Liver (tissue), 9 donors: ENCODE results near the gene CEP68. TPM values are rescaled to one million over a fixed set of nuclear protein-coding genes. Genes with fewer than 3 reads are reported as not detected.

Experiments used
- DNase-seq: peaks from one replicate; pipeline ENCODE4 v3.0.0-alpha.2; 2017; ENCODE audit warnings: low spot score
- H3K27ac ChIP-seq, 2 donors: one replicate each; pipeline ENCODE4 v1.7.0; 2013; ENCODE audit warnings: inconsistent platforms in 2 of 2, low read length in 2 of 2, control low read depth in 1 of 2, low read depth in 1 of 2, mild to moderate bottlenecking in 1 of 2
- H3K27me3 ChIP-seq, 4 donors: one replicate each; pipeline versions ENCODE4 v1.6.1 to v1.7.0; 2013; ENCODE audit warnings: low read length in 3 of 4, inconsistent platforms in 1 of 4, mild to moderate bottlenecking in 1 of 4, moderate library complexity in 1 of 4; ENCODE audit not compliant: control insufficient read depth in 4 of 4, insufficient read depth in 4 of 4
- H3K36me3 ChIP-seq, 4 donors: one replicate each; pipeline versions ENCODE4 v1.6.1 to v1.7.0; 2013; ENCODE audit warnings: low read length in 3 of 4, mild to moderate bottlenecking in 3 of 4, low read depth in 1 of 4, moderate library complexity in 1 of 4; ENCODE audit not compliant: control insufficient read depth in 4 of 4, insufficient read depth in 3 of 4
- H3K4me1 ChIP-seq, 4 donors: one replicate each; pipeline versions ENCODE4 v1.6.1 to v1.7.0; 2013; ENCODE audit warnings: low read length in 3 of 4, mild to moderate bottlenecking in 3 of 4, moderate library complexity in 1 of 4; ENCODE audit not compliant: control insufficient read depth in 4 of 4, insufficient read depth in 4 of 4
- H3K4me3 ChIP-seq, 3 donors: one replicate each; pipeline versions ENCODE4 v1.6.1 to v1.7.0; 2013; ENCODE audit warnings: low read length in 3 of 3, control low read depth in 1 of 3, low read depth in 1 of 3, mild to moderate bottlenecking in 1 of 3
- H3K9ac ChIP-seq, 2 donors: one replicate each; pipeline ENCODE4 v1.7.0; 2013; ENCODE audit warnings: low read length in 2 of 2, mild to moderate bottlenecking in 2 of 2, moderate library complexity in 2 of 2, control low read depth in 1 of 2, low read depth in 1 of 2
- H3K9me3 ChIP-seq, 4 donors: one replicate each; pipeline versions ENCODE4 v1.6.1 to v1.7.0; 2013; ENCODE audit warnings: low read length in 3 of 4; ENCODE audit not compliant: control insufficient read depth in 4 of 4
- ATF3 ChIP-seq: IDR thresholded peaks from 2 replicates; pipeline ENCODE4 v1.6.1; 2016; ENCODE audit warnings: antibody characterized with exemption
- EGR1 ChIP-seq, 2 donors: IDR thresholded peaks; 2 replicates each; pipeline ENCODE4 v1.6.1; 2016 to 2018; ENCODE audit warnings: antibody characterized with exemption in 2 of 2, low read depth in 2 of 2
- FOXA1 ChIP-seq: IDR thresholded peaks from 2 replicates; pipeline ENCODE4 v1.6.1; 2016; ENCODE audit warnings: antibody characterized with exemption
- FOXA2 ChIP-seq: IDR thresholded peaks from 2 replicates; pipeline ENCODE4 v1.6.1; 2016; ENCODE audit warnings: antibody characterized with exemption
- GABPA ChIP-seq, 2 donors: IDR thresholded peaks in 1 of 2; conservative IDR thresholded peaks in 1 of 2; 2 replicates each; pipeline ENCODE4 v1.6.1; 2016; ENCODE audit warnings: antibody characterized with exemption in 2 of 2, mild to moderate bottlenecking in 1 of 2, moderate library complexity in 1 of 2
- HNF4A ChIP-seq, 2 donors: conservative IDR thresholded peaks; 2 replicates each; pipeline ENCODE4 v1.6.1; 2016; ENCODE audit warnings: antibody characterized with exemption in 2 of 2, mild to moderate bottlenecking in 2 of 2
- HNF4G ChIP-seq: IDR thresholded peaks from 2 replicates; pipeline ENCODE4 v1.6.1; 2016; ENCODE audit warnings: antibody characterized with exemption
- JUND ChIP-seq, 2 donors: IDR thresholded peaks; 2 replicates each; pipeline ENCODE4 v1.6.1; 2016; ENCODE audit warnings: antibody characterized with exemption in 2 of 2
- MAX ChIP-seq: IDR thresholded peaks from 2 replicates; pipeline ENCODE4 v1.6.1; 2016; ENCODE audit warnings: antibody characterized with exemption
- NR2F2 ChIP-seq: IDR thresholded peaks from 2 replicates; pipeline ENCODE4 v1.6.1; 2016; ENCODE audit warnings: antibody characterized with exemption
- RAD21 ChIP-seq, 2 donors: IDR thresholded peaks; 2 replicates each; pipeline ENCODE4 v1.6.1; 2016; ENCODE audit warnings: antibody characterized with exemption in 2 of 2, mild to moderate bottlenecking in 2 of 2
- REST ChIP-seq: IDR thresholded peaks from 2 replicates; pipeline ENCODE4 v1.6.1; 2016; ENCODE audit warnings: antibody characterized with exemption, mild to moderate bottlenecking
- RXRA ChIP-seq, 2 donors: IDR thresholded peaks; 2 replicates each; pipeline ENCODE4 v1.6.1; 2017 to 2018; ENCODE audit warnings: antibody characterized with exemption in 2 of 2, mild to moderate bottlenecking in 1 of 2
- SP1 ChIP-seq: IDR thresholded peaks from 2 replicates; pipeline ENCODE4 v1.6.1; 2018; ENCODE audit warnings: antibody characterized with exemption, mild to moderate bottlenecking
- TAF1 ChIP-seq: conservative IDR thresholded peaks from 2 replicates; pipeline ENCODE4 v1.6.1; 2016; ENCODE audit warnings: antibody characterized with exemption, mild to moderate bottlenecking
- YY1 ChIP-seq: IDR thresholded peaks from 2 replicates; pipeline ENCODE4 v1.6.1; 2016; ENCODE audit warnings: antibody characterized with exemption, mild to moderate bottlenecking
- WGBS: extraction: QIAGEN DNeasy Blood & Tissue Kit; methylation state at CpG from one replicate; pipeline ENCODE4 v1.1.7; 2013; 5-methylcytosine and 5-hydroxymethylcytosine counted together
- polyA plus RNA-seq, 2 donors: library from polyadenylated mRNA; stranded (reverse) in 1 of 2; unstranded in 1 of 2; fragments of 200-250 nt in 1 of 2; fragments of >200 nt in 1 of 2; fragmentation: Nextera tagmentation in 1 of 2; extraction: Ambion mirVana in 1 of 2; gene quantifications; one replicate each; pipeline versions ENCODE4 v1.2.1 to v1.2.3, GENCODE V29; 2013 to 2015
- total RNA-seq, 2 donors: library from RNA; depleted of rRNA; stranded (reverse); fragments of >200 nt; gene quantifications; one replicate each; pipeline ENCODE4 v1.2.3, GENCODE V29; 2014
- TF ChIP-seq, protein P1 (sequence below): fragments of 150-350 bp; IDR thresholded peaks from 2 replicates; pipeline ENCODE4 v1.5.1; 2017; ENCODE audit warnings: improper control_type of control experiment, low read depth, low read length; ENCODE audit not compliant: missing input control
- TF ChIP-seq, protein P2 (sequence below): IDR thresholded peaks from 2 replicates; pipeline ENCODE4 v1.6.1; 2016; ENCODE audit warnings: antibody characterized with exemption
- donor health status: healthy.
- donor health status: healthy.
- donor health status: healthy.
- donor health status: healthy.
- donor health status: healthy.

CEP68 gene
- total and polyA plus RNA-seq, 4 donors = 2.1 to 5.8 (median 4.1) TPM

- H3K27ac ChIP-seq = peak overlapping the region; percentile 27 to 68
- peaks cover 18 to 34% (median 22%) of the 10 kb centered on the region in 4 donors for H3K4me1 ChIP-seq
- no peaks in the 10 kb centered on the region for H3K27me3 ChIP-seq
- H3K9ac ChIP-seq = no peak overlapping the region
- DNase-seq = no peak
- H3K4me3 ChIP-seq = no peak overlapping the region
- no peak for TF ChIP-seq FOXA2
- TF ChIP-seq HNF4G = no peak
- TF ChIP-seq NR2F2 = no peak
- TF ChIP-seq FOXA1 = no peak
- TF ChIP-seq, protein P1, sequence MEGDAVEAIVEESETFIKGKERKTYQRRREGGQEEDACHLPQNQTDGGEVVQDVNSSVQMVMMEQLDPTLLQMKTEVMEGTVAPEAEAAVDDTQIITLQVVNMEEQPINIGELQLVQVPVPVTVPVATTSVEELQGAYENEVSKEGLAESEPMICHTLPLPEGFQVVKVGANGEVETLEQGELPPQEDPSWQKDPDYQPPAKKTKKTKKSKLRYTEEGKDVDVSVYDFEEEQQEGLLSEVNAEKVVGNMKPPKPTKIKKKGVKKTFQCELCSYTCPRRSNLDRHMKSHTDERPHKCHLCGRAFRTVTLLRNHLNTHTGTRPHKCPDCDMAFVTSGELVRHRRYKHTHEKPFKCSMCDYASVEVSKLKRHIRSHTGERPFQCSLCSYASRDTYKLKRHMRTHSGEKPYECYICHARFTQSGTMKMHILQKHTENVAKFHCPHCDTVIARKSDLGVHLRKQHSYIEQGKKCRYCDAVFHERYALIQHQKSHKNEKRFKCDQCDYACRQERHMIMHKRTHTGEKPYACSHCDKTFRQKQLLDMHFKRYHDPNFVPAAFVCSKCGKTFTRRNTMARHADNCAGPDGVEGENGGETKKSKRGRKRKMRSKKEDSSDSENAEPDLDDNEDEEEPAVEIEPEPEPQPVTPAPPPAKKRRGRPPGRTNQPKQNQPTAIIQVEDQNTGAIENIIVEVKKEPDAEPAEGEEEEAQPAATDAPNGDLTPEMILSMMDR = no peak
- TF ChIP-seq ATF3 = no peak
- TF ChIP-seq EGR1 (IDR thresholded peaks at IDR 0.05; ENCODE audit: low read depth in 2 of 2) = no peak
- TF ChIP-seq, protein P2, sequence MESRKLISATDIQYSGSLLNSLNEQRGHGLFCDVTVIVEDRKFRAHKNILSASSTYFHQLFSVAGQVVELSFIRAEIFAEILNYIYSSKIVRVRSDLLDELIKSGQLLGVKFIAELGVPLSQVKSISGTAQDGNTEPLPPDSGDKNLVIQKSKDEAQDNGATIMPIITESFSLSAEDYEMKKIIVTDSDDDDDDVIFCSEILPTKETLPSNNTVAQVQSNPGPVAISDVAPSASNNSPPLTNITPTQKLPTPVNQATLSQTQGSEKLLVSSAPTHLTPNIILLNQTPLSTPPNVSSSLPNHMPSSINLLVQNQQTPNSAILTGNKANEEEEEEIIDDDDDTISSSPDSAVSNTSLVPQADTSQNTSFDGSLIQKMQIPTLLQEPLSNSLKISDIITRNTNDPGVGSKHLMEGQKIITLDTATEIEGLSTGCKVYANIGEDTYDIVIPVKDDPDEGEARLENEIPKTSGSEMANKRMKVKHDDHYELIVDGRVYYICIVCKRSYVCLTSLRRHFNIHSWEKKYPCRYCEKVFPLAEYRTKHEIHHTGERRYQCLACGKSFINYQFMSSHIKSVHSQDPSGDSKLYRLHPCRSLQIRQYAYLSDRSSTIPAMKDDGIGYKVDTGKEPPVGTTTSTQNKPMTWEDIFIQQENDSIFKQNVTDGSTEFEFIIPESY = no peak
- no peak for TF ChIP-seq JUND (IDR thresholded peaks at IDR 0.05)
- no peak for TF ChIP-seq HNF4A (conservative IDR thresholded peaks at IDR 0.05)
- TF ChIP-seq GABPA (IDR thresholded peaks at IDR 0.05 in 1 of 2, conservative IDR thresholded peaks at IDR 0.05 in 1 of 2) = no peak
- TF ChIP-seq RAD21 (IDR thresholded peaks at IDR 0.05) = no peak
- no peak for TF ChIP-seq RXRA (IDR thresholded peaks at IDR 0.05)
- peaks cover 0 to 2% (median 0%) of the 10 kb centered on the region in 4 donors for H3K36me3 ChIP-seq
- no peaks in the 10 kb centered on the region for H3K9me3 ChIP-seq
- WGBS = 82% methylated on average over 8 of the region's 8 CpGs
These were observed 28.5 kb upstream of the CEP68 start for GRCh38 chr2:65027616-65028244.

- Histone ChIP-seq H3K27ac (no peak overlapping the region), H3K4me1 (peaks cover 16 to 31% (median 19%) of the 10 kb centered on the region in 4 donors), H3K27me3 (no peaks in the 10 kb centered on the region), H3K9me3 (no peaks in the 10 kb centered on the region), H3K4me3 (no peak overlapping the region), H3K36me3 (no peaks in the 10 kb centered on the region), H3K9ac (no peak overlapping the region)
- 85% methylated on average over 11 of the region's 11 CpGs for WGBS
- no peak for TF ChIP-seq MAX
- TF ChIP-seq FOXA2 = no peak
- TF ChIP-seq TAF1 = no peak
- no peak for TF ChIP-seq YY1
- no peak for TF ChIP-seq RAD21 (IDR thresholded peaks at IDR 0.05)
- no peak for TF ChIP-seq FOXA1
- no peak for TF ChIP-seq GABPA (IDR thresholded peaks at IDR 0.05 in 1 of 2, conservative IDR thresholded peaks at IDR 0.05 in 1 of 2)
- no peak for TF ChIP-seq SP1
- TF ChIP-seq RXRA (IDR thresholded peaks at IDR 0.05) = no peak
- TF ChIP-seq REST = no peak
- no peak for TF ChIP-seq EGR1 (IDR thresholded peaks at IDR 0.05; ENCODE audit: low read depth in 2 of 2)
- TF ChIP-seq HNF4A (conservative IDR thresholded peaks at IDR 0.05) = no peak
- no peak for TF ChIP-seq NR2F2
- TF ChIP-seq, protein P1 = no peak
- DNase-seq = no peak
These were observed 25.5 kb upstream of the CEP68 start for GRCh38 chr2:65030476-65031332.
